ENCODE measurements around the gene SPTSSB.

The SPTSSB gene

DNA sequence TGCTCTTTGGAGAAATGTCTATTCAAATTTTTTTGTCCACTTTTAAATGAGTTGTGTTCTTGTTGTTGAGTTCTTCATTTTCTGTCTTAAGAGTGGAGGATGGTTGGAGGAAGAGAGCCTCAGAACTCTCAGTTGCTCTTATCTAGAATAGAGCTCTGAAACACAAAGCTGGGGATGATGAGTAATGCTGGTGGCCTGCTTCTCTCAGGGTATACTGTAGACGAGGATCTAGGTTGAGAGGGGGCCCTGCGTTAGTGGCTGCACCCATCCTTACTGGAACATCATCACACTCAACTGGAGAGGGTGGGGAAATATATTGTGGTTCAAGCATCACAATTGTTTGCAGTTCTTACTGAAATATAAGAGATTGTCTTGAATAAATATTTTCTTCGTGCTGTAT, 1.8 kb downstream of the SPTSSB start:
- no peak for DNase-seq (ENCODE audit: low read depth)
- TF ChIP-seq, protein P1, sequence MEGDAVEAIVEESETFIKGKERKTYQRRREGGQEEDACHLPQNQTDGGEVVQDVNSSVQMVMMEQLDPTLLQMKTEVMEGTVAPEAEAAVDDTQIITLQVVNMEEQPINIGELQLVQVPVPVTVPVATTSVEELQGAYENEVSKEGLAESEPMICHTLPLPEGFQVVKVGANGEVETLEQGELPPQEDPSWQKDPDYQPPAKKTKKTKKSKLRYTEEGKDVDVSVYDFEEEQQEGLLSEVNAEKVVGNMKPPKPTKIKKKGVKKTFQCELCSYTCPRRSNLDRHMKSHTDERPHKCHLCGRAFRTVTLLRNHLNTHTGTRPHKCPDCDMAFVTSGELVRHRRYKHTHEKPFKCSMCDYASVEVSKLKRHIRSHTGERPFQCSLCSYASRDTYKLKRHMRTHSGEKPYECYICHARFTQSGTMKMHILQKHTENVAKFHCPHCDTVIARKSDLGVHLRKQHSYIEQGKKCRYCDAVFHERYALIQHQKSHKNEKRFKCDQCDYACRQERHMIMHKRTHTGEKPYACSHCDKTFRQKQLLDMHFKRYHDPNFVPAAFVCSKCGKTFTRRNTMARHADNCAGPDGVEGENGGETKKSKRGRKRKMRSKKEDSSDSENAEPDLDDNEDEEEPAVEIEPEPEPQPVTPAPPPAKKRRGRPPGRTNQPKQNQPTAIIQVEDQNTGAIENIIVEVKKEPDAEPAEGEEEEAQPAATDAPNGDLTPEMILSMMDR (IDR thresholded peaks at IDR 0.05; ENCODE audit: low read length, missing control alignments) = no peak

DNA sequence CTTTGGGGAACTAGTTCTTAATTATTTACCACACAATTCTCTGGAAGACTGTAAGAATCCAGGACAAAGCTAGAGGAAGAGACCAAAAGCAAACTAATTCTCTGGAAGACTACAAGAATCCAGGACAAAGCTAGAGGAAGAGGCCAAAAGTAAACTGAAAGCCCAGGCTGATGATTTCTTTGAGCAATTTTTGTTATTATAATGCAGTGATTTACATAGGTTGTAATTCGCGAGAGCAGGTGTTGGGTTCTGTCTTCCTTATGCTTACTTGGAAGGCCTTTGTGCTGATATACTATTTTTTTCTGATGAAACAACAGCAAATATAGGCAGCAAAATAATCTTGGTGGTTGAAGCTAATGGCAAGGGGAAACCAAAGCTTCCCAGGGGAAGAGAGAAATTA, 5.2 kb downstream of the SPTSSB start:
- no peak for DNase-seq (ENCODE audit: low read depth)
- TF ChIP-seq, protein P1 (IDR thresholded peaks at IDR 0.05; ENCODE audit: low read length, missing control alignments) = no peak
- no peak overlapping the region for H3K4me3 ChIP-seq (replicated peaks; ENCODE audit: low read depth, low read length)

More for the DNA sequence above, 1.8 kb downstream of the SPTSSB start:
- H3K4me3 ChIP-seq (replicated peaks; ENCODE audit: low read depth, low read length) = no peak overlapping the region

DNA sequence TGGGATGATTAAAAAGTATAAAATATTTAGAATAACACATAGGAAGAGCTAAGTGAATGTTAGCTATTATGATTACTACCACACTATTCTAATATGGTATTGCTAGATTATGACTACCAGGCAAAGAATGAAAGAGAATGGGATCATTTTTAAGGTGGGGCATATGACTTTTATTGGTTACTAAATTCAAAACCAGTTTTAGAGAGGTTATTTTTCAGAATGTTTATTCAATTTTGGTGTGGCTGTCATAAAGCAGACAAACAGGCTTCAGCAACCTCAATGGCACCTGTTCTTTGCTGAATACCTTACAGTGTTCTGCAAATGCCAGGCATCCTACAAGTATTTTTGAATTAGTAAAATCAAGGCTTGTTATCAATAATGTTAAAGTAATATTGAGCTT, 12.8 kb downstream of the SPTSSB start:
- no peak overlapping the region for H3K4me3 ChIP-seq (replicated peaks; ENCODE audit: low read depth, low read length)
- DNase-seq (ENCODE audit: low read depth) = no peak
- TF ChIP-seq, protein P1 (IDR thresholded peaks at IDR 0.05; ENCODE audit: low read length, missing control alignments) = no peak

DNA sequence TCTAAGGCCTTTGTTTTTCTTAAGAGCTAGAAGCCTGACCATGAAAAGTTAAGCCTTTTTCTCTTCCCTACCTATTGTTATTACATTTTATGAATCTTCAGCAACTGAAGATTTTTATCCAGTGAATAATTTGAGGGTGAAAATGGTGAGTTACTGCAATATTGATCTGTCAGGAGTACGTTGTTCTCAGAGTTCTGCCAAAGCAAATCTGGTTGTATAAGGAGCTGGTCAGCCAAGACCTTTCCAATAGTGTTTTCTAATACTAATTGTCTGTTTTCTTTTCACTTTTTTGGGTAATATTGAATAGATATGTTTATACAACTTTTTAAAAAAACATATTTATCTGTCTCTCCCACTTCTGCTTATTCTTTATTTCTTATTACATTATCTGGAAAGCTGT, 15.0 kb downstream of the SPTSSB start:
- DNase-seq (ENCODE audit: low read depth) = no peak
- no peak overlapping the region for H3K4me3 ChIP-seq (replicated peaks; ENCODE audit: low read depth, low read length)
- TF ChIP-seq, protein P1 (IDR thresholded peaks at IDR 0.05; ENCODE audit: low read length, missing control alignments) = no peak

DNA sequence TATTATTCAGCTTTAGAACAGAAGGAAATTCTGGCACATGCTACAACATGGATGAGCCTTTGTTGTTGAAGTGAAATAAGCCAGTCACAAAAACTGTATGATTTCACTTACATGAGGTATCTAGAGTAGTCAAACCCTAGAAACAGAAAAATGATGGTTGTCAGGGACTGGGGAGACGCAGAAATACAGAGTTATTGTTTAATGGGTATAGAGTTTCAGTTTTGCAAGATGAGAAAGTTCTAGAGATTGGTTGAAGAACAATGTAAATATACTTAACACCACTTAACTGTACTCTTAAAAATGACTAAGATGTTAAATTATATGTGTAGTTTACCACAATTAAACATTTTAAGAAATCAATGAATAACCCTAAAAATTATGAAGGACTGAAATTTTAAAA, 15.8 kb downstream of the SPTSSB start:
- DNase-seq (ENCODE audit: low read depth) = no peak
- H3K4me3 ChIP-seq (replicated peaks; ENCODE audit: low read depth, low read length) = no peak overlapping the region
- TF ChIP-seq, protein P1 (IDR thresholded peaks at IDR 0.05; ENCODE audit: low read length, missing control alignments) = no peak

DNA sequence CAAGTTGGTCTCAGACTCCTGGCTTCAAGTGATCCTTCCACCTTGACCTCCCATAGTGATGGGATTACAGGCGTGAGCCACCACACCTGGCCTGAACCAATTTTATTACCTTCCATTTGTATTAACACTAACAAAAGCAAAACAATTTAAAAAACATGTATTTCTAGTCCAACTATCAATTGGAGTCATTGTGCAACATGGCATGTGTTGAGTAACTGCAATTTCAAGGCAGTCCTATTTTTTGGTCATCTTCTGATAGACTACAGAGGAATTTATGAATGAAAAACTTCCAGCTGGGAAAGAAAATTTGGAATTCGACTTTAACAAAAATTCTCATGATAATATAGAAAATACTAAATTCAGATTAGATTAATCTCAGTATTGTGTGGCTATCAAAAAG, 16.8 kb downstream of the SPTSSB start:
- TF ChIP-seq, protein P1 (IDR thresholded peaks at IDR 0.05; ENCODE audit: low read length, missing control alignments) = no peak

DNA sequence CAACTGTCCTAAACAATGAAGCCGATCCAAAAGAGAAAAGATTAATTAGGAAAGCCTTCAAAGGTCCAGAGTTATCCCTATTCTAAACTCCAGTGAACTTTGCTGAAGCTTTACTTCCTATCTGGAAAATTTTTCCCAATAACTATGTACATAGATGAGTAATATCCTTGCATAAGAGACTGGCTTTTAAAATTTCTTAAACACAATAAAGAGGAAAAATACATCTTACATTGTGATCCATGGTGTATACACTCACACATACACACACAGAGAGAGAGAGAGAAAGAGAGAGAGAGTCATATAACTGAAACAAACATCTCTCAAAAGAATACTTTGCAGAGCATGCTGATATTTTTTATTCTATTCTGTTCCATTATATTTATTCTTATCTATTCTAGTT, 20.0 kb downstream of the SPTSSB start:
- H3K4me3 ChIP-seq (replicated peaks; ENCODE audit: low read depth, low read length) = no peak overlapping the region
- DNase-seq (ENCODE audit: low read depth) = no peak
- TF ChIP-seq, protein P1 (IDR thresholded peaks at IDR 0.05; ENCODE audit: low read length, missing control alignments) = no peak

More for the DNA sequence above, 16.8 kb downstream of the SPTSSB start:
- no peak overlapping the region for H3K4me3 ChIP-seq (replicated peaks; ENCODE audit: low read depth, low read length)
- peak; percentile 20 for DNase-seq (ENCODE audit: low read depth)
